Stimulated activated CD8-positive, alpha-beta memory T cell treated with anti-CD3 and anti-CD28 coated beads, Interleukin-12 subunit alpha, Interleukin-12 subunit beta, amount 100 ng/mL, for 24 hours (primary cell): ENCODE results near the gene MIB1.

Source experiments
- DNase-seq: peaks from one replicate; pipeline ENCODE4 v3.0.0-alpha.2; 2020; ENCODE audit errors: extremely low read depth

Gene MIB1

GRCh38 chr18:21894619-21895367 is 154.2 kb downstream of the MIB1 start:
- no peak for DNase-seq

DNA sequence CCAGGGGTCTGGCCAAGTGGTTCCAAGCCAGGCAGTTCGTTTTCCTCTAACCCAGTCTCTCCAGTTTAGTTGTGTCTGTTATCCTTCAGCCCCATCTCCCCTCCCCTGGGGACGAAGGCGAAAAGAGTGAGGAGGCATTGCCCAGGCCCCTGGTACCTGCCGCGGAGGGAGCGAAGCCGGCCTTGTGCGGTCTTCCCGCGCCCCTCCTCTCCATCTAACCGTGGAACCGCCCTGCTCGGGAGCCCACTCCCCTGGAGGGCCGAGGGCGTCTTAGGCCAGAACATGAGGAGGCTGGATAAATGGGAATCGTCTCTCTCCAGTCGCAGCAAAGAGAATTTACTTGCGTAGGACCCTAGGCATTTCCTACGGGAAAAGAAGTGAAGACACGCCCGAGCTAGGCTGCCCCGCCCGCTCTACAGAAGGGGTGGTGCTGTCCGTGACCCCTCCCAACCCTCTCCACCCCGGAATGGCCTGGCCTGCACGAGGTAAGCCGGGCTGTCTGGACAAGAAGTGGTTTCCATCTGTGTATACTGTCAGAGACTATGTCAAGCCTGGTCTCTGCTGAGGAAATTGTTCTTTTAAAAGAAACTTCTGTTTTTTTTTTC is 156.2 kb downstream of the MIB1 start:
- no peak for DNase-seq

DNA sequence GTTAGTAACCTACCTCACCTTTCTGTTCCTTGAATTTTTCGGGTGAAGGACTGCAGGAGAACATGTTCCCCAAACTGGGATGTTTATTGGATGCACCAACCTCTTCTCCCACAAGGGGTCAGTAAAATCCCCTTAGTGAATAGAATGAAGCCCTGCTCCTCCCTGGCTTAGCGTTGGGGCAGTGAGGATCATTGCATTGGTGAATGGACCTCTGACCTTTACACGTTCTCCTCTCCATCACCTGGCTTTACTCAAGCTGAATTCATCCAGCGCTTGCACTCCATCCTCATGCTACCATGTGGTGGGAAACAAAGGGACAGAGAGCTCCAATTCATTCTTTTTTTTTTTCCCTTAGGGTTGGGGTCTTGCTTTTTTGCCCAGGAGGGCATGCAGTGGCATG is 157.2 kb downstream of the MIB1 start:
- no peak for DNase-seq

DNA sequence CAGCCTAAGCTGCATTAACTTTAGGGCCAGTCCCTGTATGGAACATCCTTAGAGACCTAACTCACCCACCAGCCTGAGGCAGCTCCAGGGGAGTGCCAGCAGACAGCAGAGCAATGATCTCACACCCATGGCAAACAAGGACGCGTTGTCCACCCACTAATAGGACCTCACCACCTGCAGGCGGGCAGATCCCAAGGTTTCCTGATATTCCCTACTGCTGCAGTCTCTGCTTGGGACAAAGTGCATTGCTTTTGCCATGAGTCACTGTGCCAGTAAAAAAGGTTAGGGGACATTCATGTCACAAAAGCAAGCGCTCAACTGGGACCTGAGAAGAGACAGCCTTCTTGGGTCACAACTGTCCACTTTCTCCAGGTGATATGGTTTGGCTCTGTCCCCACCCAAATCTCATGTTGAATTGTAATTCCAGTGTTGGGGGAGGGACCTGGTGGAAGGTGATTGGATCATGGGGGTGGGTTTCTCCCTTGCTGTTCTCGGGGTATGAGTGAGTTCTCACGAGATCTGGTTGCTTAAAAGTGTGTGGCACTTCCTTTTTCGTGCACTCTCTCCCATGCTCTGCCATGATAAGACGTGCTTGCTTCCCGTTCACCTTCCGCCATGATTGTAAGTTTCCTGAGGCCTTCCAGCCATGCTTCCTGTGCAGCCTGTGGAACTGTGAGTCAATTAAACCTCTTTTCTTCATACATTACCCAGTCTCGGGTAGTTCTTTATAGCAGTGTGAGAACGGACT is 160.2 kb downstream of the MIB1 start:
- no peak for DNase-seq

GRCh38 chr18:21901423-21901945 is 160.9 kb downstream of the MIB1 start:
- DNase-seq = no peak

- DNase-seq = no peak
These were observed 163.1 kb downstream of the MIB1 start for GRCh38 chr18:21903709-21904108.

DNA sequence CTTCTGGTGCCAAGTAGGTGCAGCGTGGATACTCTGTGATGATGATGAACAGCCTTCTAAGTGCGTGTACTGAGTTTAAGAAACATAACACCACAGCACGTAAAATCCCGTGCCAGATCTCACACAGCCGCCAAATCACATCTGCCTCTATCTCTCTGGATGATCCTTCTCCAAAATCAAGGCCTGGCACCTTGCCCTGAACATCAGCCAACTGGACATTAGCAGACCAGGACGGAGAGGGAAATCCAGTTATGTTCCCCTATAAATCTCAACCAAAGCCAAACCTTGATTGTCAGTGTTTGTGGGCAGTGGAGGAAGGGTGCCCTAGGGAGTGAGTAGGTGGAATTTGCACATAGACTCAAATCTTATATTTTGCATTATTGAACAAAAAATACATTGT is 164.3 kb downstream of the MIB1 start:
- no peak for DNase-seq

- DNase-seq = no peak
These were observed 166.9 kb downstream of the MIB1 start for GRCh38 chr18:21907451-21907850.

- DNase-seq = no peak
These were observed 168.1 kb downstream of the MIB1 start for GRCh38 chr18:21908711-21909110.

GRCh38 chr18:21910906-21911305 is 170.3 kb downstream of the MIB1 start:
- DNase-seq = no peak

- DNase-seq = no peak
These were observed 171.0 kb downstream of the MIB1 start for GRCh38 chr18:21911551-21911950.

- DNase-seq = no peak
These were observed 172.0 kb downstream of the MIB1 start for GRCh38 chr18:21912339-21913239.

- no peak for DNase-seq
These were observed 174.2 kb downstream of the MIB1 start for GRCh38 chr18:21914739-21915319.

- no peak for DNase-seq
These were observed 175.0 kb downstream of the MIB1 start for GRCh38 chr18:21915546-21915945.

DNA sequence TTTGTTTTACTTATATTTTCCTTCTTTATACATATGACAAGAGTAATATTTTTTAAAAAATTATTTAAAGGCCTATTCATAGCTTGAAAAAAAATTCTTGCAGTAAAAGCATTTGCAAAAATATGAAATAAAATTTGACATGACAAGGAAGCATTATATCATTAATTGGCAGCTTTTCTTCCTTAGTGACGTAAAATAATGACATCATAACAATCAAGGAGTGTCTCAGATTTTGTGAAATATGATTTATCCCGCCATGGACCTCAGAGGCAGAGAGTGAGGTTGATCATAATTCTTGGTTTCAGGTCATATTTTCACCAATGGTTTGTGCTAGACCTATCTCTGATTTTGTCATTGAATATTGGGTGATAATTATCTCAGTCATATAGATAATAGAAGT is 176.0 kb downstream of the MIB1 start:
- DNase-seq = no peak

DNA sequence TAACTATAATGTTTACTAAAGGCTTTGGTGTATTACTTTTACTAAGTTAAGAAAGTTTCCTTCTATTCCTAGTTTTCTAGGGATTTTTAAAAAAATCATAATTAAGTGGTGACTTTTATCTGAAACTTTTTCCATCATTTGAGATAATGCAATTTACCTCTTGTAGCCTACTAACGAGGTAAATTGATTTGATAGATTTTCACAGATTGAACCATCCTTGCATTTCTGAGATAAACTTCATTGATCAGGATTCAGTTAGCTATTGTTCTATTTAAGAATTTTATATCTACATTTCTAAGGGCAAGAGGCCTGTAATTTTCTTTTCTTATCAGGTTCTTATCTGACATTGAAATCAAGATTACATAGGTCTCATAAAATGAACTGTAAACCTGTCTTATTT is 178.1 kb downstream of the MIB1 start:
- no peak for DNase-seq
